Esophagus squamous epithelium (tissue), 4 donors: ENCODE measurements around the gene RANBP9.

Source experiments
- CTCF ChIP-seq, 6 experiments: fragments of 450-650 bp in 4 of 6; fragments of 200-600 bp in 2 of 6; sonication (generic) in 2 of 6; IDR thresholded peaks; one replicate each; pipeline ENCODE4 v1.5.1; 2016 to 2019; ENCODE audit warnings: antibody characterized with exemption in 6 of 6, mild to moderate bottlenecking in 4 of 6, moderate library complexity in 4 of 6
- POLR2A ChIP-seq, 4 donors: fragments of 450-650 bp; IDR thresholded peaks; one replicate each; pipeline ENCODE4 v1.6.1; 2017; ENCODE audit warnings: antibody characterized with exemption in 4 of 4, mild to moderate bottlenecking in 4 of 4, moderate library complexity in 3 of 4

- no peak for TF ChIP-seq POLR2A (IDR thresholded peaks at IDR 0.05)
- TF ChIP-seq CTCF (IDR thresholded peaks at IDR 0.05): no peak
These were observed 138.5 kb downstream of the RANBP9 start for GRCh38 chr6:13572951-13573654.
